HG03039 (cell line): ENCODE results near the gene OR6C70.

ENCODE experiments used
- ATAC-seq: cut with Tn5 transposase; IDR thresholded peaks from one replicate; pipeline ENCODE4 v1.9.1; 2021; ENCODE audit warnings: mild to moderate bottlenecking, moderate library complexity; ENCODE audit not compliant: unreplicated experiment

The OR6C70 gene

GRCh38 chr12:55420307-55420962 is 49.5 kb downstream of the OR6C70 start:
- ATAC-seq = no peak
